ENCODE measurements around the gene TAB2.
A peak's percentile ranks its signal among the peaks of the same experiment; 100 is the strongest.
"Not testable (repeated sequence)": the region's sequence is repeated elsewhere in the genome, so short reads cannot be mapped to it uniquely, and the experiment has no call there.

The TAB2 gene

GRCh38 chr6:149334201-149334600, 16.7 kb downstream of the TAB2 start:
- DNase-seq (ENCODE audit: low spot score), result no peak

GRCh38 chr6:149334682-149335160, 17.2 kb downstream of the TAB2 start:
- peak; percentile 16 for DNase-seq (ENCODE audit: low spot score)

DNA sequence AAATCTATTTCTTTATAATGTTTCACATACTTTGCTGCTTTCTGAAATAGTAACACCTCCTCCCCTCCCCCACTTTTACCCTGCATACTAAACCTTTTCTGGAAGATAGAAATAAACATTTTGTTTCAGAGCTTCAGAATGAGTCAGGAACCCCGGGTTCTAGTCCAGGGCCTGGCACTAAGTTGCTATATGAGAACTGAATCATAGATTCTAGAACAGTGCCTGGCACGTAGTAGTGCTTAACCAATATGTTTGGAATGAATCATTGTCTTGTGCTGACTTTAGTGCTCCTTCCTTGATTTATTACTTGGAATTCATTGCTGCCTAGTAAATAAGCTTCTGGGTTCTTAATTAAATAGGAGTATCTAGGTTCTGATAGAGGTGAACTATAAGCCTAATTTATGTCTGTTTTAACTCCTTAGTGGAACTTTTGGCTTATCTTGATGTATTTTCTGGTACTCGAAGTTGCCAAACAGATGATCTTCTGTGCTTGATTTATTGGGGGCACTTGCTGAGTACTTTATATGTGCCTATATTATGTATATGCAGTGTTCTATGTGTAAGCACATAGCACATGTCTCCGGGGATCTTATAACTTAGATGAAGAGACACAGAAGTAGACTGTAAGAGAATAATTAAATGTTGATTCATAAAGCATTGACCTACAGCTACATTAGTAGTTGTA, 18.6 kb downstream of the TAB2 start:
- no peak for DNase-seq (ENCODE audit: low spot score)

GRCh38 chr6:149336609-149336928, 19.1 kb downstream of the TAB2 start:
- DNase-seq (ENCODE audit: low spot score), result peak; percentile 23

DNA sequence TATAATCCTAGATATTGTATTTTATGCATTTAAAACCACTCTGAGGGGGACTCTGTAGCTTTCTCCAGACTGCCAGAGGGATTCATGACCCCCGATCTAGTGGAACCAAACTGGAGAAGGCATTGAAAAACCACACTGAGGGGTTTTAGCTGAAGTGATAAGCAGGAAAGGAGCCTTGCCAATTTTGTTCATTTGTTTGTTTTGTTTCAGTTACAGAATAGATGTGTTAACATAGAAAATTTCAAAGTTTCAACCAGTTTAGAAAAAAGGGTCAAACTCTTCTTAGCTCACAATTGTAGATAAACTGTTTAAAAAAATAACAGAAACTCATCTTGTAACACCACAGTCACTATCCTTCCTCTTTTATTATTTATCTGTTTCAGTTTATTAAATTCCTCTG, 19.8 kb downstream of the TAB2 start:
- no peak for DNase-seq (ENCODE audit: low spot score)

DNA sequence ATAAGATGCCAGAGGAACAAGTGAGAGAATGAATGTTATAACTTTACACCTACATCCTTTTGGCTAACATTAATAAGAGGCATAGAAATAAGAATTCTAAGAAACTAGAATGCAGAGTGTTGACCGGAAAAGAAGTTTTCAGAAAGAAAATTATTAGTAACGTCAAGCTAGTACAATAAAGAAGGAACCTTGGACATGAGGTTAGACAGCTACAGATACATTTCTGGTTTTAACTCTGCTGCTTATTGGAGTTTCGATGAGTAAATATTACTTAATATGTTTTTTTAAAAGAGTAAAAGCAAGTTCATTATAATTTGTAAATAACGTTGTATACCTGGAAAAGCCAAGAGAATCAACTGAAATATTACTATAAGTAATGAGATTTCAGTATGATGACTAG, 22.7 kb downstream of the TAB2 start:
- DNase-seq (ENCODE audit: low spot score), result no peak

DNA sequence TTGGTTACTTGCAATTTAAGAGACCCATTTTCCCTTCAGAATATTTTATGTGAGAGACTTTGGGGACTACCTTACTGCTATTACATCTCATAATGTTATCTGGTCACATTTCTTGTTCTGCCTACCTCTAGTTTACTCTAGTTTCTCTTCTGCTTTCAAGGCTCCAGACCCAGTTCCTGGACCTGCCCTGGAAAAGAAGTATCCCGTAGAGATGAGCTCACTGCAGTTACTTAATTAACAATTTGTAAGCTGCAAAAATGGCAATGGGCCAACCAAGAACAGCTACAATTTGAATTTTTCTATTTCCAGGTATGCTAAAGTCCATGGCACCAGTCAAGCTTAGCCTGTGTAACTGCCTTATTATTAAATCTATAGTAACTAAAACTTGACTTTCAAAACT, 25.0 kb downstream of the TAB2 start:
- no peak for DNase-seq (ENCODE audit: low spot score)

DNA sequence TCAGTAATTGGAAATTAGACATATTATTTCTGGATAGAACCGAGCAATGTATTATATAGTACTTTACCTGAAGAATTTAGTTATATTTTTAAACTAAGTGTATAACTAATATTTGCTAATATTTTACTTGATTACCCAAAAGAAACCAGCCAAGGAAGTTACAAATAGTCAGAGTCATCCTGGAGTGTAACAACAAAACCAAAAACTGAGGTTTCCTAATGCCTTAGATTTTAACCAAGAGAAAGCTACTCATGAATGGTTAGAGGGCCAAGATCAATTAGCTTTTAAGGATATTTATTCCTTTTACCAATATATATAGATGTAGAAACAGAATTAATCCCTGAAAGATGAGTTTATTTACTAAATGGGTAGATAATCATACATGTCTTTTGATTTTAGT, 26.0 kb downstream of the TAB2 start:
- no peak for DNase-seq (ENCODE audit: low spot score)

DNA sequence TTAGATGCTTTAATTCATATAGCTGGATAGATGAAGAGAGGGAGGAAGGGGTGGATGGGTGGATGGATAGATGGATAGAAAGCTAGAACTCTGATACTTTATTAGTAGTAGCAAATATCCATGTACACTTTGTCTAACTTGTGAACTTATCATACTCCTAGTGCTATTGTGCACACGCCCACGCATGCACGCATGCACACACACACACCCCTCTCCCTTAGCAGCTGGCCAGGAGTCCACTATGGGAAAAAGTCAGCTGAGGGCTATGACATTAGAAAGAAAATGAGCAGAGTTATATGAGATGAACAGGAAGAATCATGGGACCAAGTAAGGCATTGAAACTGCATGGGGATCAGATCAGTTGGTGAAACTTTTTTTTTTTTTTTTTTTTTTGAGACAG, 28.6 kb downstream of the TAB2 start:
- no peak for DNase-seq (ENCODE audit: low spot score)

DNA sequence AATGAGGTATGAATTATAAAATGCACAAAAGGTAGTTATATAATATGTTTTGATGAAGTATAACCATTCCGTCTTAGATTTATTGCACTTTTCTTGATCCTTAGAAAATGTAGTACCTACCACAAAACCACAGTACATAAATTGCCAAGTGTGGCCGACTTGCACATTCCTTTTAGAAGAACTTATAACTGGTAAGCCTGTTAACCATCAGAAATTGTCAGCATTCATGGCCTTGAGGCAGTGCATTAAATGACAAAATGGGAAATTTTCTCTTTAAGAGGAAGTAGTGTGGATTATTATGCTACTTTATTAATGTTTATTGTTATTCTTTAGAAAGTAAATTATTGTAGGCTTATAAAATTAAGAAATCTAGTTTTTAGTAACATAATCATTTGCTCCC, 29.6 kb downstream of the TAB2 start:
- no peak for DNase-seq (ENCODE audit: low spot score)

- not testable (repeated sequence) for DNase-seq (ENCODE audit: low spot score)
Observed at GRCh38 chr6:149349279-149349678, 31.8 kb downstream of the TAB2 start.

DNA sequence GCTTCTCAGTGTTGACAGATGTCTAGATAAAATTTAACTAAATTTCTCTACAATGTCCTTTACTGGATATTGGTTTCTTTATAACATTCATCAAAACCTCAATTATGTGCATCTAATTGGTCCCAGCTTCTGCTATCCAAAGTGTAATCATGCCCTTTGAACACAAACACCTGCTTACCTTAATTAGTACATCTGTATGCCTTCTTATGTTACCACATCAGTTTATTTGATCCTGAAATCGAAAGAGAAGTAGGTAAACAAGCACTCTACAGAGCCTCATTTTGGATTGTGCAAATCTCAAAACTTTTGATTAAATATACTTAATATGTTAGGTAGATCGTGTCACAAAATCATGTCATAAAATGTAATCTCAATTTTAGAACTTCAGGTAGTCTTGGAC, 36.5 kb downstream of the TAB2 start:
- no peak for DNase-seq (ENCODE audit: low spot score)

DNA sequence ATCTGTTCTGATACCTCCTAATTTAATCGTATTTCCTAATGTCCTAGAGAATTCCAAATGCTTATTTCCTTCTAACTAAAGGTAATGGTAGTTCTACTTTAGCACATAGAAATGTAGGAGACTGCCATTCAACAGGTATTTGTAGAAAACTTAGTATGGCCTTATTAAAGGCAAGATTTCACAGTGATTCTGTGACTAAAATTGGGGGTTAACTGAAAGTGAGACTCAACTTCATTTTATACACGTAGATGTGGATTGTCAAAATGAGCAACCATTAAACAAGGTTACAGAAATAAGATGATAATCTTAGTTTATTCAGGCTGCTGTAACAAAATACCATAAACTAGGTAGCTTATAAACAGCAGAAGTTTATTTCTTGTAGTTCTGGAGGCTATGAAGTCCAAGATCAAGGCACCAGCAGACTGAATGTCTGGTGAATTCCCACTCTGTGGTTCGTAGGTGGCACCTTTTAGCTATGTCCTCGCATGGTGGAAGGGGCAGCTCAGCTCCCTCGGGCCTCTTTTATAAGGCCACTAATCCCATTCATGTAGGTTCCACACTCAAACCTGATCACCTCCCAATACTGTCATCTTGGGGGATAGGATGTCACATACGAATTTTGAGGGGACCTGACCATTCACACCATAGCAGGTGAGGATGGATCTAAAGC, 38.7 kb downstream of the TAB2 start:
- no peak for DNase-seq (ENCODE audit: low spot score)

- DNase-seq (ENCODE audit: low spot score), result no peak
Observed at GRCh38 chr6:149357726-149358538, 40.4 kb downstream of the TAB2 start.

GRCh38 chr6:149359440-149359839, 41.9 kb downstream of the TAB2 start:
- no peak for DNase-seq (ENCODE audit: low spot score)

DNA sequence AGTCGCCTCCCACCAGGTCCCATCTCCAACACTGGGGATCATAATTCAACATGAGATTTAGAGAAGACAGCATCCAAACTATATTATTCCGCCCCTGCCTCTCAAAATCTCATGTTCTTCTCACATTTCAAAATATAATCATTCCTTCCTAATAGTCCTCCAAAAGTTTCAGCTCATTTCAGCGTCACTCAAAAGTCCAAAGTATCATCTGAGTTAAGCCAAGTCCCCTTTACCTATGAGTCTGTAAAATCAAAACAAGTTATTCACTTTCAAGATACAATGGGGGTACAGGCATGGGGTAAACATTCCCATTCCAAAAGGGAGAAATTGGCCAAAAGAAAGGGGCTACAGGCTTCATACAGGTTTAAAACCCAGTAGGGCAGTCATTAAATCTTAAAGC, 43.0 kb downstream of the TAB2 start:
- no peak for DNase-seq (ENCODE audit: low spot score)

GRCh38 chr6:149362289-149362688, 44.8 kb downstream of the TAB2 start:
- no peak for DNase-seq (ENCODE audit: low spot score)

DNA sequence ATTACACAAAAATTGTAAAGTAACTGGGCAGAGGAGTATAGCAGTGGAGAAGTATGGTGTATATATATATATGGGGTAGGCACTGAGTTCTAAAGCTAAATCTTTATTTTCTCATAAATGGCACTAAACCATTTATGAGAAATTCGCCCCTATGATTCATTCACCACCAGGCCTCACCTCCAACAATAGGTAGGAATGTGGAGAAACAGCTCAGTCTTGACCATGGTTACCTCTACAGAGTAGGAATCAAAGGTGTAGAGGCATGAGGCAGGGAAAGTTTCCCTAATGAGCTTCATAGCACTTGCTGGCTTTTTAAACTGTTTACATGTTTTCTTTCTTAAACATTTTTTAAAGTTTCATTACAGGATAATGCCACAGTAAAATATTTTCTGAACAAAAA, 45.6 kb downstream of the TAB2 start:
- DNase-seq (ENCODE audit: low spot score), result peak; percentile 21

- no peak for DNase-seq (ENCODE audit: low spot score)
Observed at GRCh38 chr6:149364557-149364956, 47.0 kb downstream of the TAB2 start.

DNA sequence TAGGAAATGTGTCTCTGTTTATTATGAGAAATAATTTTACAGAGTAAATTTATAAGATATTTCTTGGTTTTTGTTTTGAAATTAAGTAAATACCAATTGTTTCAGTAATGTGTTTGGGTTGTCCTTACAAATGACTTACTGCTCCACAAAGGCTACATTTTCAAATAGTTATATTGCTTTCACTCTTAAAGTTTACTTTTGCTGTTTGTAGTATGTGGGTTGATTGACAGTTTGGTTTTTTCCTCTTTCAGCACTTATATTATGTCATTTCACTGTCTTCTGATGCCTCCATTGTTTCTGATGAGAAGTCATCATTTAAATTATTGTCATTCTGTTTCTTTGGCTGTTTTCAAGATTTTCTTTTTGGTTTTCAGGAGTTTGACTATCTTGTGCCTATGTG, 47.7 kb downstream of the TAB2 start:
- DNase-seq (ENCODE audit: low spot score), result no peak

GRCh38 chr6:149366267-149366921, 48.9 kb downstream of the TAB2 start:
- DNase-seq (ENCODE audit: low spot score), result no peak

DNA sequence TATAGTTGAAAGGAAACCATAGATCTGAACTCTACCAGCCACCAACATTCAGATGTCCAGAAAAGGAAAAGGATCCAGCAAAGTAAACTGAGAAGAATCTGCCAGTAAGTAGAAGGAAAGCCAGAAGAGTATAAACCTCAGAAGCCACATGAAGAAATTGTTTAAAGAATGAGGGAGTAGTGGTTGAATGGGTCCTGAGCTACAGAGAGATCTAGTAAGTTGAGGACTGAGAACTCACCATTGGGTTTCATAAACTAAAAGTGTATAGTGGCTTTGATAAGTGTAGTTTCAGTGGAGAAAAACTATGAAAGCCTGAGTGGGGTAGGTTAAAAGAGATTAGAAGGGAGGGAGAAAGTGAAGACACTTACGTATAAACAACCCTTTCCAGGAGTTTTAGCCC, 50.6 kb downstream of the TAB2 start:
- DNase-seq (ENCODE audit: low spot score), result no peak

DNA sequence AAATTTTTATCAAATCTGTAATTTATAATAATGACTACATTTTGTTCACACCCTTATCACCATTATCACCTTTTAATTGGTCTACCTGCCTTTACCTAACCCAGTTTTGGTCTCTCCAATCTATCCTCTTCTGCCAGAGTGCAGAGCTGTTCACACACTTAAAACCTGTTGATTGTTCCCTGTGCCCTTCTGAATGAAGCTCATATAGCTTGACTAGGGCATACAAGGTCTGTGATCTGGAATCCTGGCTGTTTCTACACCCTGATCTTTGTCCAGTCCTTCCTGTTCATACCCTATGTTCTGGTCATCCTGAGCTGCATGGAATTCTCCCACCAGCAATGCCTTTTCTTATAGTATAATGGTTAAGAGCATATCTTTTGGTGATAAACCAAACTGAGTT, 53.6 kb downstream of the TAB2 start:
- DNase-seq (ENCODE audit: low spot score), result no peak

Data from iPS-NIHi11 (cell line).